Mammary epithelial cell (primary cell): ENCODE data around the gene MYADML2.

Experiments
- EZH2 ChIP-seq: IDR thresholded peaks from 2 replicates; pipeline ENCODE4 v1.6.1; 2012; ENCODE audit warnings: low read length, inconsistent platforms, borderline replicate concordance
- TF ChIP-seq, protein P1 (sequence below), 2 donors: IDR thresholded peaks in 1 of 2; conservative IDR thresholded peaks in 1 of 2; 2 replicates each; pipeline ENCODE4 v1.5.1; 2011 to 2012; ENCODE audit warnings: inconsistent platforms in 2 of 2, low read length in 2 of 2, mild to moderate bottlenecking in 2 of 2, control low read depth in 1 of 2, low read depth in 1 of 2; ENCODE audit not compliant: insufficient read depth in 1 of 2; ENCODE audit errors: extremely low read depth in 1 of 2

DNA sequence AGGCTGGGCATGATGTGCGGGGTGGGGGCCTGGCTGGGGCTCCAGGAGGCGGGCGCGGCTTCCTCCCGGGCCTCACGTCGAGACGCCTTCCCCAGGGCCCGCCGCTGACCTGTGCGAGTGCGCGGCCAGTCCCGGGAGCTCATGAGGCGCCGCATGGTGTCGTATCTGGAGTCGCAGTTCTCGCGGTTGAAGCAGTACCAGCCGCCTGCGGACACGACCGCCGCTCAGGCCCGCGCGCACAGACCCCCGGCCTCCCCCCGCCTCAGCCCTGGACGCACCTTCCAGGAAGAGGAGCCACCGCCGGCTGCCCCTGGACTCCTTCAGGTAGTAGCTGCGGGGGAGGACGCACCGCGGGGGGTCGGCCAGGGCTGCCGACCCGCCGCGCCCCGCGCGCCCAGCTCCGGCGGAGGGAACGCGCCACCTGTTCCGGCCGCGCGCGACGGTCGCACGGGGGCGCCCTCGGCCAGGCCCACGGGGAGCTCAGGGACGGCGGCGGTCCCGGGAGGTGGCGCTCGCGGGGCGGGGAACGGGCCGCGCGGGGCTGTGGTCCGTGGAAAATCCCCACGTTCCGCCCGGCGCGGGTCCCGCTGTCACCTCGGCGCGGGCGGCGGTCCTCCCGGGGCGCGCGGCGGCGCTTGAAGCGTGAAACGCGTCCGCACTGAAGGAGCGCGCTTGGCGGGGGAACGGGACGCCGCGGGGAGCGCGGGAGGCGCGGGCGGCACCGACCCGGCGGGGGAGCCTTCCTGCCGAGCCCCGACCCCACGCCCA lies 12.5 kb upstream of the MYADML2 start:
- TF ChIP-seq, protein P1, sequence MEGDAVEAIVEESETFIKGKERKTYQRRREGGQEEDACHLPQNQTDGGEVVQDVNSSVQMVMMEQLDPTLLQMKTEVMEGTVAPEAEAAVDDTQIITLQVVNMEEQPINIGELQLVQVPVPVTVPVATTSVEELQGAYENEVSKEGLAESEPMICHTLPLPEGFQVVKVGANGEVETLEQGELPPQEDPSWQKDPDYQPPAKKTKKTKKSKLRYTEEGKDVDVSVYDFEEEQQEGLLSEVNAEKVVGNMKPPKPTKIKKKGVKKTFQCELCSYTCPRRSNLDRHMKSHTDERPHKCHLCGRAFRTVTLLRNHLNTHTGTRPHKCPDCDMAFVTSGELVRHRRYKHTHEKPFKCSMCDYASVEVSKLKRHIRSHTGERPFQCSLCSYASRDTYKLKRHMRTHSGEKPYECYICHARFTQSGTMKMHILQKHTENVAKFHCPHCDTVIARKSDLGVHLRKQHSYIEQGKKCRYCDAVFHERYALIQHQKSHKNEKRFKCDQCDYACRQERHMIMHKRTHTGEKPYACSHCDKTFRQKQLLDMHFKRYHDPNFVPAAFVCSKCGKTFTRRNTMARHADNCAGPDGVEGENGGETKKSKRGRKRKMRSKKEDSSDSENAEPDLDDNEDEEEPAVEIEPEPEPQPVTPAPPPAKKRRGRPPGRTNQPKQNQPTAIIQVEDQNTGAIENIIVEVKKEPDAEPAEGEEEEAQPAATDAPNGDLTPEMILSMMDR (conservative IDR thresholded peaks at IDR 0.05 in 1 of 2, IDR thresholded peaks at IDR 0.05 in 1 of 2; ENCODE audit: extremely low read depth in 1 of 2, insufficient read depth in 1 of 2, low read depth in 1 of 2, low read length in 2 of 2), result peak; percentile 51 to 65
- TF ChIP-seq EZH2, result no peak
